ENCODE results near the gene CRELD2. TPM values are rescaled to one million over a fixed set of nuclear protein-coding genes. Genes with fewer than 3 reads are reported as not detected.

CRELD2 gene
- polyA plus RNA-seq, 1 donor from 2014 or later: 83.2 TPM

DNA sequence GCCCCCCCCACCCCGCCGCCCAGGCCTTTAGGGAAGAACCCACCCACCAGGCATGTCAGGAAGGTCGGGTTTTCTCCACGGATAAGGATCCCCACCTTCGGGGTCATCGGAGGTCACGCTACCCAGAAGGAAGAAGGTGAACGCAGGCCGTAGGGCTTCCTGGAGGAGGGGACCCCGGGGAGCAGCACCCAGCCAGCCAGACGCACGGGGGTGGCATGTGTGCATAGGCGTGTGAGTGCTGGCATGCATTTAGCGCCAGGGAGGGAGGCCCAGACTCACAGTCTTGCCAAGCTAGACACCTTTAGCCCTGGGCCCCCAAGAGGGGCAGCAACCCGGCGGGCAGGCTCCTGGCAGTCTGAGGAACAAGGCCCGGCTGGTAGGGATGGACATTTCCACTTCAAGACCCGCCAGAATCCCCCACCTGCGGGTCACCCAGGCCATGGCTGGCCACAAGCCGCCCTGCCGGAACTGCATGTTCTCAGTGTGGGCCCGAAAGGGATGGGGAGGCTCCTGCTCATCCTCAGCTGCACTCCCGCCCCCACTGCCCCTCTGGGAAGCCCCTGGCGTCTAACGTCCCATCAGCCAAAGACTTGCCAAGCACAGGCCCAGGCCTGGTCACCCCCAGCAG, 25.5 kb downstream of the CRELD2 start:
- TF ChIP-seq MXI1 (conservative IDR thresholded peaks at IDR 0.05; ENCODE audit: poor library complexity, severe bottlenecking) (no peak), EP300 (conservative IDR thresholded peaks at IDR 0.05; ENCODE audit: poor library complexity, severe bottlenecking) (no peak), SMC3 (conservative IDR thresholded peaks at IDR 0.05; ENCODE audit: poor library complexity) (no peak), POLR2AphosphoS5 (IDR thresholded peaks at IDR 0.05) (no peak), RAD21 (conservative IDR thresholded peaks at IDR 0.05) (no peak), EZH2 (IDR thresholded peaks at IDR 0.05; ENCODE audit: borderline replicate concordance, insufficient read depth, low read length, poor library complexity, severe bottlenecking) (no peak), TAF1 (IDR thresholded peaks at IDR 0.05; ENCODE audit: low read depth) (no peak)
- TF ChIP-seq, protein P1, sequence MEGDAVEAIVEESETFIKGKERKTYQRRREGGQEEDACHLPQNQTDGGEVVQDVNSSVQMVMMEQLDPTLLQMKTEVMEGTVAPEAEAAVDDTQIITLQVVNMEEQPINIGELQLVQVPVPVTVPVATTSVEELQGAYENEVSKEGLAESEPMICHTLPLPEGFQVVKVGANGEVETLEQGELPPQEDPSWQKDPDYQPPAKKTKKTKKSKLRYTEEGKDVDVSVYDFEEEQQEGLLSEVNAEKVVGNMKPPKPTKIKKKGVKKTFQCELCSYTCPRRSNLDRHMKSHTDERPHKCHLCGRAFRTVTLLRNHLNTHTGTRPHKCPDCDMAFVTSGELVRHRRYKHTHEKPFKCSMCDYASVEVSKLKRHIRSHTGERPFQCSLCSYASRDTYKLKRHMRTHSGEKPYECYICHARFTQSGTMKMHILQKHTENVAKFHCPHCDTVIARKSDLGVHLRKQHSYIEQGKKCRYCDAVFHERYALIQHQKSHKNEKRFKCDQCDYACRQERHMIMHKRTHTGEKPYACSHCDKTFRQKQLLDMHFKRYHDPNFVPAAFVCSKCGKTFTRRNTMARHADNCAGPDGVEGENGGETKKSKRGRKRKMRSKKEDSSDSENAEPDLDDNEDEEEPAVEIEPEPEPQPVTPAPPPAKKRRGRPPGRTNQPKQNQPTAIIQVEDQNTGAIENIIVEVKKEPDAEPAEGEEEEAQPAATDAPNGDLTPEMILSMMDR (IDR thresholded peaks at IDR 0.05; ENCODE audit: poor library complexity, severe bottlenecking): no peak
- TF ChIP-seq, protein P2, sequence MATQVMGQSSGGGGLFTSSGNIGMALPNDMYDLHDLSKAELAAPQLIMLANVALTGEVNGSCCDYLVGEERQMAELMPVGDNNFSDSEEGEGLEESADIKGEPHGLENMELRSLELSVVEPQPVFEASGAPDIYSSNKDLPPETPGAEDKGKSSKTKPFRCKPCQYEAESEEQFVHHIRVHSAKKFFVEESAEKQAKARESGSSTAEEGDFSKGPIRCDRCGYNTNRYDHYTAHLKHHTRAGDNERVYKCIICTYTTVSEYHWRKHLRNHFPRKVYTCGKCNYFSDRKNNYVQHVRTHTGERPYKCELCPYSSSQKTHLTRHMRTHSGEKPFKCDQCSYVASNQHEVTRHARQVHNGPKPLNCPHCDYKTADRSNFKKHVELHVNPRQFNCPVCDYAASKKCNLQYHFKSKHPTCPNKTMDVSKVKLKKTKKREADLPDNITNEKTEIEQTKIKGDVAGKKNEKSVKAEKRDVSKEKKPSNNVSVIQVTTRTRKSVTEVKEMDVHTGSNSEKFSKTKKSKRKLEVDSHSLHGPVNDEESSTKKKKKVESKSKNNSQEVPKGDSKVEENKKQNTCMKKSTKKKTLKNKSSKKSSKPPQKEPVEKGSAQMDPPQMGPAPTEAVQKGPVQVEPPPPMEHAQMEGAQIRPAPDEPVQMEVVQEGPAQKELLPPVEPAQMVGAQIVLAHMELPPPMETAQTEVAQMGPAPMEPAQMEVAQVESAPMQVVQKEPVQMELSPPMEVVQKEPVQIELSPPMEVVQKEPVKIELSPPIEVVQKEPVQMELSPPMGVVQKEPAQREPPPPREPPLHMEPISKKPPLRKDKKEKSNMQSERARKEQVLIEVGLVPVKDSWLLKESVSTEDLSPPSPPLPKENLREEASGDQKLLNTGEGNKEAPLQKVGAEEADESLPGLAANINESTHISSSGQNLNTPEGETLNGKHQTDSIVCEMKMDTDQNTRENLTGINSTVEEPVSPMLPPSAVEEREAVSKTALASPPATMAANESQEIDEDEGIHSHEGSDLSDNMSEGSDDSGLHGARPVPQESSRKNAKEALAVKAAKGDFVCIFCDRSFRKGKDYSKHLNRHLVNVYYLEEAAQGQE (IDR thresholded peaks at IDR 0.05; ENCODE audit: borderline replicate concordance): no peak
- Histone ChIP-seq H3K9ac (ENCODE audit: low read length) (no peak overlapping the region), H3K4me3 (ENCODE audit: low read length) (no peak overlapping the region), H3K79me2 (replicated peaks; ENCODE audit: insufficient read depth, low read length) (no peaks in the 10 kb centered on the region), H4K20me1 (ENCODE audit: insufficient read depth) (no peaks in the 10 kb centered on the region), H3K9me3 (ENCODE audit: low read length) (no peaks in the 10 kb centered on the region), H3K36me3 (ENCODE audit: insufficient read depth, low read length) (no peaks in the 10 kb centered on the region), H3K27ac (ENCODE audit: low read length) (no peak overlapping the region), H3K27me3 (ENCODE audit: insufficient read depth, low read depth, low read length) (no peaks in the 10 kb centered on the region), H2AFZ (ENCODE audit: low read depth, low read length) (no peak overlapping the region), H3F3A (ENCODE audit: insufficient read depth, low read length, poor library complexity, severe bottlenecking) (no peaks in the 10 kb centered on the region), H3K9me2 (ENCODE audit: insufficient read depth, low read length) (no peaks in the 10 kb centered on the region), H3K4me2 (ENCODE audit: low read length) (no peak overlapping the region)

DNA sequence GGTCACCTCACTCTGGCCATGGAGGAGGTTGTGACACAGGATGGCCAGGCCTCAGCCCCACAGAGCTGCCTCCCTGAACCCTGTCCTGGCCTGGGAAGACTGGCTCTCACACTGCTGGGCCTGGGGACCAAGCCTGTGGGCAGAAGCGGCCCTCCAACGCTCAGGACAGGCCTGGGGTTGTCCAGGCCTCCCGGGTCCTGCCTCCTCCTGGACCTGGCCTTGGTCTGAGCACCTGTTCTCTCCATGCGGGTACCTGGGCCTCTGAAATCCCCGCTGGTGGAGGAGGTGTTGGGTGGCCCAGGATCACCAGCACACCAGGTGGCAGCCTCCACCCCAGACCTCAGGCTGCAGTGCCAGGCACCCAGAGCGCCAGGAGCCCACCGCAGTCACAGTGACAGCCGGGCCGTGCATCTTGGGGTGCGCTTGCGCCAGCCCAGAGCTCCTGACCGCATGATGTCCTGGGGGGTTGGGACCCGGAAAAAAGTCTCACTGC, 26.0 kb downstream of the CRELD2 start:
- Histone ChIP-seq H3K4me2 (ENCODE audit: low read length) (no peak overlapping the region), H3K36me3 (ENCODE audit: insufficient read depth, low read length) (no peaks in the 10 kb centered on the region), H3K27me3 (ENCODE audit: insufficient read depth, low read depth, low read length) (no peaks in the 10 kb centered on the region), H3K9me2 (ENCODE audit: insufficient read depth, low read length) (no peaks in the 10 kb centered on the region), H4K20me1 (ENCODE audit: insufficient read depth) (no peaks in the 10 kb centered on the region), H3F3A (ENCODE audit: insufficient read depth, low read length, poor library complexity, severe bottlenecking) (no peaks in the 10 kb centered on the region), H3K79me2 (replicated peaks; ENCODE audit: insufficient read depth, low read length) (no peaks in the 10 kb centered on the region), H3K9ac (ENCODE audit: low read length) (no peak overlapping the region), H3K27ac (ENCODE audit: low read length) (no peak overlapping the region), H3K9me3 (ENCODE audit: low read length) (no peaks in the 10 kb centered on the region), H3K4me3 (ENCODE audit: low read length) (no peak overlapping the region), H2AFZ (ENCODE audit: low read depth, low read length) (no peak overlapping the region)
- TF ChIP-seq, protein P1 (IDR thresholded peaks at IDR 0.05; ENCODE audit: poor library complexity, severe bottlenecking): no peak
- no peak for TF ChIP-seq MXI1 (conservative IDR thresholded peaks at IDR 0.05; ENCODE audit: poor library complexity, severe bottlenecking)
- no peak for TF ChIP-seq POLR2AphosphoS5 (IDR thresholded peaks at IDR 0.05)
- no peak for TF ChIP-seq EP300 (conservative IDR thresholded peaks at IDR 0.05; ENCODE audit: poor library complexity, severe bottlenecking)
- TF ChIP-seq SMC3 (conservative IDR thresholded peaks at IDR 0.05; ENCODE audit: poor library complexity): no peak
- TF ChIP-seq EZH2 (IDR thresholded peaks at IDR 0.05; ENCODE audit: borderline replicate concordance, insufficient read depth, low read length, poor library complexity, severe bottlenecking): no peak
- no peak for TF ChIP-seq RAD21 (conservative IDR thresholded peaks at IDR 0.05)
- no peak for TF ChIP-seq TAF1 (IDR thresholded peaks at IDR 0.05; ENCODE audit: low read depth)
- TF ChIP-seq, protein P2 (IDR thresholded peaks at IDR 0.05; ENCODE audit: borderline replicate concordance): no peak

Data from neural cell (in vitro differentiated cells).